HUES48 (cell line): ENCODE results near the gene CCDC196.
"Not testable (repeated sequence)": the region's sequence is repeated elsewhere in the genome, so short reads cannot be mapped to it uniquely, and the experiment has no call there.

Experiments
- H3K27ac ChIP-seq: one replicate; pipeline ENCODE4 v1.7.0; 2013; ENCODE audit warnings: low read depth, low read length, inconsistent platforms
- H3K27me3 ChIP-seq: 2 replicates; pipeline ENCODE4 v1.6.1; 2013; ENCODE audit warnings: mild to moderate bottlenecking, low read length; ENCODE audit not compliant: control insufficient read depth, insufficient read depth
- H3K36me3 ChIP-seq: 2 replicates; pipeline ENCODE4 v1.6.1; 2013; ENCODE audit warnings: low read length; ENCODE audit not compliant: control insufficient read depth, insufficient read depth
- H3K4me1 ChIP-seq: 2 replicates; pipeline ENCODE4 v1.6.1; 2013; ENCODE audit warnings: mild to moderate bottlenecking, low read length; ENCODE audit not compliant: control insufficient read depth, insufficient read depth
- H3K4me3 ChIP-seq: 2 replicates; pipeline ENCODE4 v1.5.1; 2013; ENCODE audit warnings: mild to moderate bottlenecking, low read depth, low read length
- H3K9ac ChIP-seq: 2 replicates; pipeline ENCODE4 v1.6.1; 2013; ENCODE audit warnings: mild to moderate bottlenecking, low read depth, low read length, moderate library complexity
- H3K9me3 ChIP-seq: 2 replicates; pipeline ENCODE4 v1.6.1; 2013; ENCODE audit warnings: low read length; ENCODE audit not compliant: control insufficient read depth, insufficient read depth

The CCDC196 gene

GRCh38 chr14:66509874-66510273 is 23.7 kb downstream of the CCDC196 start:
- H3K36me3 ChIP-seq, result no peaks in the 10 kb centered on the region
- H3K4me3 ChIP-seq, result peak overlapping the region; percentile 86
- H3K27me3 ChIP-seq, result peaks cover 21% of the 10 kb centered on the region
- H3K4me1 ChIP-seq, result peaks cover 4% of the 10 kb centered on the region; the same call in 1 of the 2 replicates
- H3K9ac ChIP-seq, result no peak overlapping the region
- H3K27ac ChIP-seq, result no peak overlapping the region
- no peaks in the 10 kb centered on the region for H3K9me3 ChIP-seq

- Histone ChIP-seq H3K27me3 (peaks cover 18% of the 10 kb centered on the region), H3K4me1 (peaks cover 4% of the 10 kb centered on the region; the same call in 1 of the 2 replicates), H3K9me3 (no peaks in the 10 kb centered on the region), H3K4me3 (no peak overlapping the region), H3K9ac (no peak overlapping the region), H3K27ac (no peak overlapping the region), H3K36me3 (no peaks in the 10 kb centered on the region)
Observed at GRCh38 chr14:66511849-66512248, 25.7 kb downstream of the CCDC196 start.

GRCh38 chr14:66514213-66514612 is 28.0 kb downstream of the CCDC196 start:
- Histone ChIP-seq H3K4me1 (peaks cover 4% of the 10 kb centered on the region; the same call in 1 of the 2 replicates), H3K36me3 (no peaks in the 10 kb centered on the region), H3K9me3 (no peaks in the 10 kb centered on the region), H3K27ac (no peak overlapping the region), H3K27me3 (peaks cover 16% of the 10 kb centered on the region), H3K4me3 (no peak overlapping the region), H3K9ac (no peak overlapping the region)

- Histone ChIP-seq H3K9me3 (no peaks in the 10 kb centered on the region), H3K27me3 (no peaks in the 10 kb centered on the region), H3K4me3 (no peak overlapping the region), H3K27ac (no peak overlapping the region), H3K4me1 (no peaks in the 10 kb centered on the region; the same call in 1 of the 2 replicates), H3K9ac (no peak overlapping the region), H3K36me3 (no peaks in the 10 kb centered on the region)
Observed at GRCh38 chr14:66530526-66530925, 44.4 kb downstream of the CCDC196 start.

- Histone ChIP-seq H3K9me3 (no peaks in the 10 kb centered on the region), H3K4me1 (peaks cover 5% of the 10 kb centered on the region; the same call in 1 of the 2 replicates), H3K4me3 (no peak overlapping the region), H3K27me3 (no peaks in the 10 kb centered on the region), H3K9ac (no peak overlapping the region), H3K27ac (no peak overlapping the region), H3K36me3 (no peaks in the 10 kb centered on the region)
Observed at GRCh38 chr14:66539034-66539433, 52.9 kb downstream of the CCDC196 start.

GRCh38 chr14:66540038-66540437 is 53.9 kb downstream of the CCDC196 start:
- Histone ChIP-seq H3K27ac (no peak overlapping the region), H3K27me3 (no peaks in the 10 kb centered on the region), H3K36me3 (no peaks in the 10 kb centered on the region), H3K9ac (no peak overlapping the region), H3K4me1 (peaks cover 5% of the 10 kb centered on the region; the same call in 1 of the 2 replicates), H3K9me3 (no peaks in the 10 kb centered on the region), H3K4me3 (no peak overlapping the region)

- Histone ChIP-seq H3K36me3 (no peaks in the 10 kb centered on the region), H3K4me1 (peaks cover 5% of the 10 kb centered on the region; the same call in 1 of the 2 replicates), H3K27me3 (no peaks in the 10 kb centered on the region), H3K9me3 (no peaks in the 10 kb centered on the region), H3K4me3 (no peak overlapping the region), H3K27ac (no peak overlapping the region), H3K9ac (no peak overlapping the region)
Observed at GRCh38 chr14:66541627-66542026, 55.5 kb downstream of the CCDC196 start.

- H3K27me3 ChIP-seq, result no peaks in the 10 kb centered on the region
- no peak overlapping the region for H3K9ac ChIP-seq
- H3K36me3 ChIP-seq, result no peaks in the 10 kb centered on the region
- no peaks in the 10 kb centered on the region for H3K9me3 ChIP-seq
- no peak overlapping the region for H3K4me3 ChIP-seq
- no peaks in the 10 kb centered on the region for H3K4me1 ChIP-seq
- H3K27ac ChIP-seq, result no peak overlapping the region
Observed at GRCh38 chr14:66543996-66544395, 57.8 kb downstream of the CCDC196 start.

- not testable (repeated sequence) for H3K9me3 ChIP-seq, H3K27ac ChIP-seq, H3K9ac ChIP-seq, H3K27me3 ChIP-seq, H3K36me3 ChIP-seq, H3K4me1 ChIP-seq, H3K4me3 ChIP-seq
Observed at GRCh38 chr14:66545191-66545590, 59.0 kb downstream of the CCDC196 start.

- not testable (repeated sequence) for H3K27ac ChIP-seq, H3K4me3 ChIP-seq, H3K9ac ChIP-seq, H3K27me3 ChIP-seq, H3K36me3 ChIP-seq, H3K9me3 ChIP-seq, H3K4me1 ChIP-seq
Observed at GRCh38 chr14:66545751-66546150, 59.6 kb downstream of the CCDC196 start.
